SKM-1 (cell line): ENCODE results near the gene SLC25A25.

ENCODE experiments used
- DNase-seq: peaks from one replicate; lab custom pipeline; 2025; ENCODE audit not compliant: unreplicated experiment; lab: John Stamatoyannopoulos, UW

SLC25A25 gene

DNA sequence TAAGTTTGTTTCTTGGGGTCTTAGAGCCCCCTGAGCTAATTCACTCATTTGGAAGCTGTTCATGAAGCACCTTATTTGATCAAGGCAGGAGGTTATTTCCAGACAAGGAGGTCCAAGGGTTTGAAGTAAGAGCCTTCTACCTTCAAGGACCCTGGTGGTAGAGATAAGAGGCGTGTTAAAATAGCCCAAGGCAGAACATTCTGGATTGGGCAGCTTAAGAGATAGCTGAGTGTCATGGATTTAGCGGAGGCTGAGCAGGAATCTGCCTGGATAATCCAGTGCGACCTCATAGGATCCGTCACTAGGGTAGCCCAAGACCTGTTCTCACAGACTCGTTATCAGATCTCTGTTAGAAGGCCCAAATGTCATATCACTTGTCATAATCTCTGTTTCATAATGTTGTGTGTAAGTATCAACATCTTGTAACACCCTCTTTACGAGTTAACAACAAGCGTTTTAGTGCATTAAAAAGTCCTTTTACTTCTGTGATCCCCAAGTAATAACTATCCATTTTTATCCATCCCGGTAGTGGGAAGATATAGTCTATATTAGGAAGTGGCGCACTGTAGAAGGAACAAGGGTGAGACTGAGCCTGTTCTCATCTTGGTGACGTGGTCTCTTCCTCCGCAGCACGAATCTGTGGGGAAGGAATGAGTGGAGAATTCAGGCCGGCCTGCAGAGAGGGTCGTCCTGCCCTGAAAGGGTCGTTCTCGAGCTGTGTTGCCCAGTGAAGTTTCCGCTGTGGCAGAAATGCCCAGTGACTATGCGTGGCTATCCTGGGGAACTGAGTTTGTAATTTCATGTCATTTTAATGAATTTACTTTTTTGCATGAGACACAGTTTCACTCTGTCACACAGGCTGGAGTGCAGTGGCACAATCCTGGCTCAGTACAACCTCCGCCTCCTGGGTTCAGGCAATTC lies 28.8 kb downstream of the SLC25A25 start:
- DNase-seq, result no peak

DNA sequence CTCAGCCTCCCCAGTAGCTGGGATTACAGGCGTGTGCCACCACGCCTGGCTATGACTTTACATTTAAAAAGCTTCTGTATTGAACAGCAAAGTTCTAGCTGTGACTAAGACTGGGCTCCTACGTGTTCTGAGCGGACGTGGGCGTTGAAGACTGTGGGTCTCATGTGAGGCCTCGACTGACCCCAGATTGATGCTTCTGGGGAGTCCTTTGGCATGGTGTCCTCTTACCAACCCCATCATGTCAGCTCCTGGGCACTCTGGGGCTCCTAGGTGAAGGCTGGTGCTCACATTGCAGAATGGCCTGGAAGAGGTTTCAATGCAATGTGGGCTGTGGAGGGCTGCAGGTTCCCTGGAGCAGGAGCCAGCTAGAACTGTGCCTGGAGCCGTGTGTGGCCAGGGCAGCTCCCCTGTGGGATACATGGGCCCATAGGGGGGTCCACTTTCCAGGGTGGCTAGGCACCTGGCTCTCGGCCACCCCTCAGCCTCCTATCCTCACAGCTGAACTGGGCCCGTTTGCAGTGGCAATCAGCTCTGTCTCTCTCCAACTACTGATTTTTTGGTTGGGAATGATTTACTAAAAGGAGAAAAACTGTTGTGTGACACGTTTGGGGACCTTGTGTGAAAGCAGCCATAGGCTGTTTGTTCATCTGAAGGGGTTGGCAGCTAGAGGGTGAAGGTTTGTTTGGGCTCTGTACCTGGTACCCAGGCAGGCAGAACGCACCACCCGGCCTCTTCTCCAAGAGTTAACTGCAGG lies 29.7 kb downstream of the SLC25A25 start:
- DNase-seq, result no peak

DNA sequence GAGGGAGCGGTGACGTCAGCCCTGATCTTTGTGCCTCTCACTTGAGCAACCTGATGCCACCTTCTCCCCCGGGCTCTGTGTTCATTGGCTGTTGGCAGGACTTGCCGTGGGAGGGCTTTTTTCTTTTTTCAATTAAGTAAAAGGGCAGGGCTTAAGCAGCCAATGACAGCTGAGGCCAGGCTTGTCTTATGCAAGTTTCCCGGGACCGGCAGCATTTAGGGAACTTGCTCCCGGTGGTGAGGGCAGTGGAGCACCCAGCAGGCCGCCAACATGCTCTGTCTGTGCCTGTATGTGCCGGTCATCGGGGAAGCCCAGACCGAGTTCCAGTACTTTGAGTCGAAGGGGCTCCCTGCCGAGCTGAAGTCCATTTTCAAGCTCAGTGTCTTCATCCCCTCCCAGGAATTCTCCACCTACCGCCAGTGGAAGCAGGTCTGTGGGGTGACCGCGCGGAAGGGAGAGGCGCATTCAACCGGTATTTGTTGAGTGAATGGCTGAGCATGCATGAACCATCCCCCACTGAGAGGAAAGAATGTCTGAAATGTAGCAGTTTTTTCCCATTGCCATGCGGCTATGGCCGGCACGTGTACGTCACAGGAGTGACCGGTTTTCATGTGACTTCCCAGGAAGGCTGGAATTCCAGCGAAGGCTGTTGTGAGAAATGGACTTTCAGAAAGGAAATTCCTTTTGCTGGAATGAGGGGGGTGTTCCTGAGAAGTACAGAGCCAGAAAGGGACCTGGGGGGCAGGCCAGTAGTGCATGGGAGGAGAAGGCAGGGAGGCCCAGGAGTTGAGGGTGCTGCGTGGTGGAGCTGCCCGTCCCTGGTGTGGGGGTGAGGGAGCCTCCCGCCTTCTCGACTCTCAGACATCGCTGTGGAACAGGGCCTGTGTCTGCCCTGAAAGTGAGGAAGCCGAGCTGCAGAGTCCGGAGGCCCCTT lies 30.5 kb downstream of the SLC25A25 start:
- DNase-seq, result peak; percentile 95

DNA sequence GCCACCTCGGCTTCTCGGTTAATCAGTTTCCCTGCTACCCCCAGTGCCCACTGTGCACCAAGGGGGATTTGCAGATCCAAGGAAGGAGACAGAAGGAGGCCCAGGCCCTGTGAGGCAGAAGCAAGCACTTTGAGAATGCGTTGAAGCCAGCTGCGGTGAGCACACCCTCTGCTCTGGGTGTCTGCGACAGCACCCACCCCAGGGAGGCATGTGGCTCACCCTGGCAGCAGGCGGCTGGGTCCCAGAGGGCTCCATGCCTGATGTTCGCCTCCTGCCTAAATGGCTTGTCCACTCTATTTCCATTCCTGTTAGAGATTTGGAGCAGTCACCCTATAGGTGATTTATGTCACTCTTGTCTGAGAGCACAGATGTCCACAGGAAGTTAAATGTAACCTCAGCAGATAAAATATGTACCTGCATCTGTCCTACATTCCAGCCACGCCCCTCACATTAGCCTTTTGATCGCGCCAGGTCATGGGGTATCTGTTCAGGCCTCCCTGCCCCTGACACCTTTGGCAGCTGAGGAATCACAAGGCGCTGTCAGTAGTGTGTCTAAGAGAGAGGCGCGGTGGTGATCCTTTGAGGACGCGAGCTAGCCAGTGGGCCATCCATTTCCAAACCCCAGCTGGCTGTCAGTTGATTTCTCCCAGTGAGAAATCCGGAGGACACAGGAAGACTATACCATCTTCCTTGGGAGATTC lies 31.3 kb downstream of the SLC25A25 start:
- DNase-seq, result no peak

DNA sequence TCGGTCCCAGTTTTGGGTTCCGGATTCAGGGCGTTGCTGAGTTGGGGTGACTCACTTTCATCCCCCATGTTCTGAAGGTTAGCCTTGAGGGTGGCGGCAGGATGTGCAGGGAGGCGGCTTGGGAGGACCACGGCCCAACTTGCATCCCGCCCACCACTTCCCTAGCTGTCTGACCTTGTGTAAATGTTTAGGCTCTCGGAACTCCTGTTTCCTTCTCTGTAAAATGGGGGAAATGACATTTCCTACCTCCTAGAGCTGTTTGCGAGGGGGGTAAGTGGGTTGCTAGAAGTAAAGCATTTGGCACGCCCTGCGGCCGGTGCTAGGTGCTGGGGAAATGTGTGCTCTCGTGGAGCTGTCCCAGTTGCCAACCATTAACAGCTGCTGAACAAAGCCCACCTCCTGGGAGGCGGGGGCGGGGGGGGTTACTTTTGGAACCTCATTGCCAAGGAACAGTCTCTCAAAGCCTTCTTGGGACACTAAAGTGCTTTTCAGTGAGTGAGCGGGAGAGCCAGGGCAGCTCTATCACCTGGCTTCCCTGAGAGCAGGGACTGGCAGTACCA lies 32.0 kb downstream of the SLC25A25 start:
- no peak for DNase-seq

DNA sequence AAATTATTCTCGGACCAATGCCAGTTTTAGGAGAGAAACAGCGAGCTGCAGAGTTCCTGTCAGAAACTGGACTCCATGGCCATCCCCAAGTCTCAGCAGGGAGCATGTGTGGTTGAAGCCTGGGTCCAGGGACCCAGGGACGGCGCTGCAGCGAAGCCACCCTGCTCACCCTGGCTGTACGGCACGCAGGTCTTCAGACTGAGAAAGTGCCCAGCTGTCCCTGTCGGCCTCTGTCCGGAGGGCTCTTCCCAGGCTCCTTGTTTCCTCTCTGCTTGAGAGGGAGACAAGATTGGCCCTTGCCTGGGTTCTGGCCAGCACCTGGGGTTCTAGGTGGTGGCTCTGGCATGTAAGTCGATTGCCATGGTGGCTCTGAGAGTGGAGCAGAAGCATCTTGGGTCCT lies 32.5 kb downstream of the SLC25A25 start:
- no peak for DNase-seq

DNA sequence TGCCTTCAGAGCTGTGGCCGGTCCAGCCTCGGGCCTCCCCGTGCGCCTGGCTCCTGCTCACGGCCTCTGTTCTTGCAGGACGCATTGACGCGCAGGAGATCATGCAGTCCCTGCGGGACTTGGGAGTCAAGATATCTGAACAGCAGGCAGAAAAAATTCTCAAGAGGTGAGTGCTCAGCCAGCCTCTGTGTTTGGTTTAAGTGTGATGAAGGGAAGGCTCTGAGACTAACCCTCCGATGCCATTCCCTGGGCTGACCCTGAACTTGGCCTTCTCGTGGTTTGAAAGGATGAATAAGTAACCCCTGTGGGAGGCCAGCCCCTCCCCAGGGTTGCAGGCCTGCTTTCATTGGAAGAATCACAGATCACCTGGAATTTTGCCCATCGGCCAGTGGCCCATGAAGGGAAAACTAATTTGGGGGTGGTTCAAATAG lies 33.2 kb downstream of the SLC25A25 start:
- no peak for DNase-seq

DNA sequence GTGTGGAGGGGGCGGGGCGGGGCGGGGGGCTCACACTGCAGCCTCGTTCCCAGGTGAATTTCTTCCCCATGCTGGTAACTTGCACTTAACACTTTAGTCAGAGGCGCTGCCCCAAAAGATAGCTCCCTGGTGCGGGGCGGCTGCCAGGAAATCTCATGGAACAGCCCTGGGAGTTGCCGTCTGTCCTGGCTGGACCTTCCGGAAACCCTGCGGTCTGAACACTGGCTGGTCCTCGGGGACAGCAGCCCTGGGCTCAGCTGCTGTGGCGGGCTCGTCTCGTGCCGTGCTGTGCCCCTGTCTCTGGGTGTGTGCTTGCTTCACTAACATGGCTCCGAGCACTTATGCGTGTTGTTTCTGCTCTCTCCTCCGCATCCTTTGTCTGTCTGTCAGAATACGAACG lies 33.7 kb downstream of the SLC25A25 start:
- DNase-seq, result no peak

DNA sequence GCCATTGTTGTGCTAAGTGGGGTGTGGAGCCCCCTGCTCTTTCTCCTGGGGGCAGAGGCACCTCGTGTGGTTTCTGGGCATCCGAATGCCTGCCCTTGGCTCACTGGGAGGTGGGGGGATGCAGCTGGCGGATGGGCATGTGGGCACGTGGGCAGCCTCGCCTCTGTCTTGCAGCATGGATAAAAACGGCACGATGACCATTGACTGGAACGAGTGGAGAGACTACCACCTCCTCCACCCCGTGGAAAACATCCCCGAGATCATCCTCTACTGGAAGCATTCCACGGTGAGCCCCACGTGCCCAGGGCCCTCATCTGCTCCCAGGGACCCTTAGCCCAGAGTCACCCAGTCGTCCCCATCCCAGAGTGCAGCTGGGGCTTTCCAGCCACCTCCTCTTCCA lies 34.2 kb downstream of the SLC25A25 start:
- no peak for DNase-seq

DNA sequence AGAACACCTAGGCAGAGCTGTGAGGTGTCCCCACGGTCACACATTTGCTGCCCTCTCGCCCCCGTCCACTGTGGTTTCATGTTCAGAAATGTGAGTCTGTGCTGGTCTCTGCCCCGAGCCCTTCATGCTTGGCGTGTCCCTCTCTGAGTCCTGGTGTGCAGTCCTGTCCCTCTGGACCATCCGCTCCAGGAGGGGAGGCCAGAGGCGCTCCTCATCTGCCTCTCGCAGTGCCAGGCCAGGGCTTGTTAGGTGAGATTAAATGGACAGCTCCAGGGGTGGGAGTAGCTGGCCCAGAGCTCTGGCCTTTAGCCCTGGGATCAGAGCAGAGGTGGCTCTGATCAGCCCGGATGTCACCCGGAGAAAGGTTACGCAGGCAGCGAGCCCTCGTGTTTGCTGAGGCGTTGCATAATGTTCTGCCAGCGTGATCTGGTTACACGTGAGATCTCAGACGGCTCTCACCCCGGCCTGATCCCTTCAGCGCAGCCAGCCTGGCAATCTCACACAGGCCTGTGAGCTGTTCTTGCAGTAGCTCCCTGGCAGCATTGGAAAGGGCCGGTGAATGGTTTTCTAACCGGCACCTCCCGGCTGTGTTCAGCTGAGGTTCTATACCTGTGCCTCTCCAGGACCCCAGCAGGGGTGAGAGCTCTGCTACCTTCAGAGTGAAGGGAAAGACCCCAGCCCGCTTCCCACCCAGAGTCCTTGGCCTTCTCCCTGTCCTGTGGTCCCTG lies 35.0 kb downstream of the SLC25A25 start:
- no peak for DNase-seq

DNA sequence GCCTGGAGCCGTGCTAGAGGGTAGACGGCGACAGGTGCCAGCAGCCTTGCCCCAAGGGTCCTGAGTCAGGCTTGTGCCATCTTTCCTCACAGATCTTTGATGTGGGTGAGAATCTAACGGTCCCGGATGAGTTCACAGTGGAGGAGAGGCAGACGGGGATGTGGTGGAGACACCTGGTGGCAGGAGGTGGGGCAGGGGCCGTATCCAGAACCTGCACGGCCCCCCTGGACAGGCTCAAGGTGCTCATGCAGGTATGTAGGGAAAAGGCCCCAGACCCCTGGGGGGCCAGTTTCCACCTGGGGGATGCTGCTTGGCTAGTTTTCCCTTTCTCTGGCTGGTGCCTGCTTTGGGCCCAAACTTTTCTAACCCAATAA lies 35.5 kb downstream of the SLC25A25 start:
- no peak for DNase-seq

DNA sequence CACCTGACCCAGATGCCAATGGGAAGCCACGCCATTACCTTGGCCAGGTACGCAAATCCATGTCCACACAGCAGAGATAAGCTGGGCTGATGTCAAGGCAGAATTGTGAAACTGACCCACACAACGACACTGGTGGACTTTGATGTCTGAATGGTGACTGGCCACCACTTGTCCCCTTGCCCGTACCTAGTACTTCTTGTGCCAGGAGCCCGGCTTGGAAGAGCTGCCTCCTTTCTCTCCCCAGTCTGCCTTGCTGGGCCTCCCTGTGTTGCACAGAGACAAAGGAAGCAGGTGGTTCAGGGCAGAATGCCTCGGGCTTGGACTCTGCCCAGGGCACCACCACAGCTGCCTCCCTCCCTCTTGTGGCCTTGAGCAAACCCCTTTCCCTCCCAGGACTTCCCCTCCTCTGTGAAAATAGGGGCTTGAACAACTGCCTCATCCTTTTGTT lies 36.2 kb downstream of the SLC25A25 start:
- DNase-seq, result no peak

DNA sequence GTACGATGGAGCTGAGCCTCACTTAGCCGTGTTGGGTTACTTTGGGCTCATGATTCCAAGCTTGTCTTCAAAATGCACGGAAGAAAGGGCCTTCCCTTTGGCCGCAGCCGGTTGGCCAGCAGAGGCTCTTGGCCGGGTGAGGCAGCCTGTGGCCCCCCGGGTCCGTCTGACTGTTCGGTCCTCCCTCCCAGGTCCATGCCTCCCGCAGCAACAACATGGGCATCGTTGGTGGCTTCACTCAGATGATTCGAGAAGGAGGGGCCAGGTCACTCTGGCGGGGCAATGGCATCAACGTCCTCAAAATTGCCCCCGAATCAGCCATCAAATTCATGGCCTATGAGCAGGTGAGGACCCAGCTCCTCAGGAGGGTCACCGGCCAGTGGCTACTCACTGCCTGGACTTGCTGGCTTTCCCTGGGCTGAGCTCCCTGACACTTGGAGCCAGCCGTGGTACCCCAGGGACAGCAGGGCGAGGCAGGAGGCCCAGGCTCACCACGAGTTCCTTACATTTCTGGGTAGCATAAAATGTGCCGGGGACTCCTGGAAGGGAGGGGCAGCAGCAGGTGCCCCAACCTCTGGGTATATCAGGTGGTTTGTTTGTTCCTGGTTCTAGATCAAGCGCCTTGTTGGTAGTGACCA lies 37.6 kb downstream of the SLC25A25 start:
- DNase-seq, result no peak

DNA sequence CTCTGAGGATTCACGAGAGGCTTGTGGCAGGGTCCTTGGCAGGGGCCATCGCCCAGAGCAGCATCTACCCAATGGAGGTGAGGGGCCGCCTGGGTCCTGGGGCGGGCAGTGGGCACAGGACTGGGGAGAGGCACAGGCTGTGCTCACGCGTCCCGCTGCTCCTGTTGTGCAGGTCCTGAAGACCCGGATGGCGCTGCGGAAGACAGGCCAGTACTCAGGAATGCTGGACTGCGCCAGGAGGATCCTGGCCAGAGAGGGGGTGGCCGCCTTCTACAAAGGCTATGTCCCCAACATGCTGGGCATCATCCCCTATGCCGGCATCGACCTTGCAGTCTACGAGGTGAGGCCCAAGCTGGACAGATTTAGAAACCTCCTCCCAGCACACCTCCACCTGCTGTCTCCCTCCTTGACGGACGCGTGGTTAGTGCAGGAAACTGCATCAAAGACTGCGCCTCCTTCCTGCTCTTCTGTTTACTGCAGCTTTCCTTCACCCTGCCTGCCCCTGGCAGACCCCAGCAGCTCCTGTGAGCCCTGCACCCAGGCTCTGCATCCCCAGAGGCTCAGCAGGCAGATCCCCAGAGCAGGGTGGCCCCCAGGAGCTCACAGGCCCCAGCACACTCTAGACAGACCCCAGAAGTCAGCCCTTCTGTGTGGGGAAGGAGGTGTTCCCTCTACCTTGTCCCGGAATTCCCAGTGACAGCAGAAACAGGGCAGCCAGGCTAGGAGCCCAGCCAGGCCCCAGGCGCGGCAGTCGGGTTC lies 38.3 kb downstream of the SLC25A25 start:
- DNase-seq, result no peak

DNA sequence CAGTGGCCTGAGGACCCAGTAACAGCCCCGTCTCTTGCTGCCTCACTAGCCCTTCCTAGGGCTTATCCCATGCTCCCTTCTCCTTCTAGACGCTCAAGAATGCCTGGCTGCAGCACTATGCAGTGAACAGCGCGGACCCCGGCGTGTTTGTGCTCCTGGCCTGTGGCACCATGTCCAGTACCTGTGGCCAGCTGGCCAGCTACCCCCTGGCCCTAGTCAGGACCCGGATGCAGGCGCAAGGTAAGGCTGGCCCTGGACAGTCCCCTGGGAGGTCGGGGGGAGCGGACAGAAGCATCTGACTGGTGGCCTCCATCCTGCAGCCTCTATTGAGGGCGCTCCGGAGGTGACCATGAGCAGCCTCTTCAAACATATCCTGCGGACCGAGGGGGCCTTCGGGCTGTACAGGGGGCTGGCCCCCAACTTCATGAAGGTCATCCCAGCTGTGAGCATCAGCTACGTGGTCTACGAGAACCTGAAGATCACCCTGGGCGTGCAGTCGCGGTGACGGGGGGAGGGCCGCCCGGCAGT lies 39.0 kb downstream of the SLC25A25 start:
- DNase-seq, result no peak

DNA sequence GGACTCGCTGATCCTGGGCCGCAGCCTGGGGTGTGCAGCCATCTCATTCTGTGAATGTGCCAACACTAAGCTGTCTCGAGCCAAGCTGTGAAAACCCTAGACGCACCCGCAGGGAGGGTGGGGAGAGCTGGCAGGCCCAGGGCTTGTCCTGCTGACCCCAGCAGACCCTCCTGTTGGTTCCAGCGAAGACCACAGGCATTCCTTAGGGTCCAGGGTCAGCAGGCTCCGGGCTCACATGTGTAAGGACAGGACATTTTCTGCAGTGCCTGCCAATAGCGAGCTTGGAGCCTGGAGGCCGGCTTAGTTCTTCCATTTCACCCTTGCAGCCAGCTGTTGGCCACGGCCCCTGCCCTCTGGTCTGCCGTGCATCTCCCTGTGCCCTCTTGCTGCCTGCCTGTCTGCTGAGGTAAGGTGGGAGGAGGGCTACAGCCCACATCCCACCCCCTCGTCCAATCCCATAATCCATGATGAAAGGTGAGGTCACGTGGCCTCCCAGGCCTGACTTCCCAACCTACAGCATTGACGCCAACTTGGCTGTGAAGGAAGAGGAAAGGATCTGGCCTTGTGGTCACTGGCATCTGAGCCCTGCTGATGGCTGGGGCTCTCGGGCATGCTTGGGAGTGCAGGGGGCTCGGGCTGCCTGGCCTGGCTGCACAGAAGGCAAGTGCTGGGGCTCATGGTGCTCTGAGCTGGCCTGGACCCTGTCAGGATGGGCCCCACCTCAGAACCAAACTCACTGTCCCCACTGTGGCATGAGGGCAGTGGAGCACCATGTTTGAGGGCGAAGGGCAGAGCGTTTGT lies 39.6 kb downstream of the SLC25A25 start:
- no peak for DNase-seq
